Spinal cord (tissue), 10 donors: ENCODE data around the gene ZDHHC1. TPM values are rescaled to one million over a fixed set of nuclear protein-coding genes. Genes with fewer than 3 reads are reported as not detected.
"Not testable (repeated sequence)": the region's sequence is repeated elsewhere in the genome, so short reads cannot be mapped to it uniquely, and the experiment has no call there.

ENCODE experiments used
- DNase-seq, 6 donors: peaks; one replicate each; pipeline versions ENCODE4 v3.0.0 to v3.0.0-alpha.2; 2013 to 2015; ENCODE audit warnings: low spot score in 6 of 6, low read depth in 4 of 6
- H3K27ac ChIP-seq: one replicate; pipeline ENCODE4 v1.5.1; 2013; ENCODE audit warnings: low read depth, low read length, control low read depth
- H3K27me3 ChIP-seq: one replicate; pipeline ENCODE4 v1.6.1; 2013; ENCODE audit warnings: low read length; ENCODE audit not compliant: control insufficient read depth, insufficient read depth
- H3K36me3 ChIP-seq: one replicate; pipeline ENCODE4 v1.6.1; 2013; ENCODE audit warnings: low read length; ENCODE audit not compliant: control insufficient read depth, insufficient read depth
- H3K4me1 ChIP-seq: one replicate; pipeline ENCODE4 v1.6.1; 2013; ENCODE audit warnings: low read length; ENCODE audit not compliant: control insufficient read depth, insufficient read depth
- H3K4me3 ChIP-seq: one replicate; pipeline ENCODE4 v1.5.1; 2013; ENCODE audit warnings: low read depth, low read length, control low read depth
- H3K9me3 ChIP-seq: one replicate; pipeline ENCODE4 v1.6.1; 2013; ENCODE audit warnings: low read length; ENCODE audit not compliant: control insufficient read depth, insufficient read depth
- WGBS: methylation state at CpG from one replicate; pipeline ENCODE4 v1.1.5; 2013; ENCODE audit warnings: missing lambda C conversion rate; ENCODE audit not compliant: insufficient coverage; 5-methylcytosine and 5-hydroxymethylcytosine counted together
- polyA plus RNA-seq, 2 donors: library from polyadenylated mRNA; unstranded; fragments of 120-200 nt; gene quantifications; one replicate each; pipeline ENCODE4 v1.2.1, GENCODE V29; 2013; ENCODE audit not compliant: insufficient read length in 2 of 2
- total RNA-seq, 2 donors: library from RNA; depleted of rRNA in 1 of 2; stranded (reverse); fragments of 120-200 nt in 1 of 2; fragments of >200 nt in 1 of 2; gene quantifications; one replicate each; pipeline versions ENCODE4 v1.2.3 to v1.2.4, GENCODE V29; 2013 to 2014
- donor health status: healthy.

Gene ZDHHC1
- total and polyA plus RNA-seq, 4 donors: 3.5 to 18.7 (median 13.6) TPM

DNA sequence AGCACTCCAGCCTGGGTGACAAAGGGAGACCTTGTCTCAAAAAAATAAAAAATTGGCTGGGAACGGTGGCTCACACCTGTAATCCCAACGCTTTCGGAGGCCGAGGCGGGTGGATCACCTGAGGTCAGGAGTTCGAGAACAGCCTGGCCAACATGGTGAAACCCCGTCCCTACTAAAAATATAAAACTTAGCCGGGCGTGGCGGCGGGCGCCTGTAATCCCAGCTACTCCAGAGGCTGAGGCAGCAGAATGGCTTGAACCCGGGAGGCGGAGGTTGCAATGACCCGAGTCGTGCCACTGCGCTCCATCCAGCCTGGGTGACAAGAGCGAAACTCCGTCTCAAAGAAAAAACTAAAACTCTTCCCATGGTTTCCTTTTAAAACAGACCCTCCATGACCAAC, 856 bp downstream of the ZDHHC1 start:
- Histone ChIP-seq H3K4me3 (peak overlapping the region; percentile 68), H3K27ac (peak overlapping the region; percentile 70), H3K4me1 (peaks cover 20% of the 10 kb centered on the region)
- H3K9me3 ChIP-seq, H3K36me3 ChIP-seq, H3K27me3 ChIP-seq, DNase-seq: not testable (repeated sequence)
- WGBS: 90% methylated on average over 13 of the region's 19 CpGs

GRCh38 chr16:67413978-67414911, 2.0 kb downstream of the ZDHHC1 start:
- peak in 1 of 6 donors; percentile 68 for DNase-seq
- Histone ChIP-seq H3K36me3 (peaks cover 2% of the 10 kb centered on the region), H3K9me3 (no peaks in the 10 kb centered on the region), H3K4me3 (no peak overlapping the region), H3K27me3 (no peaks in the 10 kb centered on the region), H3K27ac (no peak overlapping the region), H3K4me1 (peaks cover 25% of the 10 kb centered on the region)
- WGBS: 20% methylated on average over 6 of the region's 6 CpGs

DNA sequence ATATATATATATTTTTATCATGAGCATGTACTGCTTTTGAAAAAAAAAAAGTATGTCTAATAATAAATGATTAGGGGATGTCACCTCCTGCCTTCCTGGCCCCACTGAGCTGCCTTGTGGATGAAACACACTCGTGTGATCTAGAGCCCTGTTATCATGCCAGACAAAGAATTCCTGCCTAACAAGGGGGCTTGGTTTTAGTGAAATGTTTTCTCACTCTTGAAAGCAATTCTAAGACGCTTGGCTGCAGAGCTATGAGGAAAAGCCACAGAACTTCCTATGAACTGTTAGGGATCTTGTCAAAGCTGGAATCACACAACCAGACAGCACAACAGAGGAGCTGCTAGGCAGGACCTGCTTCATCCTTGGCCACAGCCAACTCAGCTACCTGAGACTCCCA, 4.0 kb downstream of the ZDHHC1 start:
- no peak for DNase-seq
- H3K9me3 ChIP-seq: no peaks in the 10 kb centered on the region
- 28% methylated on average over 2 of the region's 2 CpGs for WGBS

DNA sequence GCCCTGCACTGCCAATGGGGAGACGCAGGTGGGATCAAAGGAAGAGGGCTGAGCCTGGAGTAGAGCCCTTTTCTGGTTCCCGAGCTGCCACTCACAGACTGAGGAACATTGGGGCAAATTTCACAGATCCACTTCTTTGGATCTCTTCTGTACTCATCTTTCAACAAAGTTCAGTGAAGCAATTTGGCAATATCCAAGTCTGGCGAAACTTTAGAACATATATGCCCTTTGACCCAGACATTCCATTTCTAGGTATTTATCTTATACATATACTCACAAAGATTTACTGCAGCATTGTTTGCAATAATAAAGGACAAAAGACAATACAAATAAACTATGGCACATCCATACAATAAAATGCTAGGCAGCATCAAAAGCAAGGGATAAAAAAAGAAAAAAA, 4.9 kb downstream of the ZDHHC1 start:
- no peaks in the 10 kb centered on the region for H3K27me3 ChIP-seq
- no peaks in the 10 kb centered on the region for H3K9me3 ChIP-seq
- H3K27ac ChIP-seq: no peak overlapping the region
- 89% methylated on average over 2 of the region's 3 CpGs for WGBS
- peaks cover 5% of the 10 kb centered on the region for H3K36me3 ChIP-seq
- DNase-seq: no peak
- no peak overlapping the region for H3K4me3 ChIP-seq
- H3K4me1 ChIP-seq: peaks cover 36% of the 10 kb centered on the region

More for the DNA sequence above, 4.0 kb downstream of the ZDHHC1 start:
- no peaks in the 10 kb centered on the region for H3K27me3 ChIP-seq
- H3K36me3 ChIP-seq: peaks cover 3% of the 10 kb centered on the region
- H3K4me1 ChIP-seq: peaks cover 31% of the 10 kb centered on the region
- no peak overlapping the region for H3K27ac ChIP-seq
- H3K4me3 ChIP-seq: no peak overlapping the region

DNA sequence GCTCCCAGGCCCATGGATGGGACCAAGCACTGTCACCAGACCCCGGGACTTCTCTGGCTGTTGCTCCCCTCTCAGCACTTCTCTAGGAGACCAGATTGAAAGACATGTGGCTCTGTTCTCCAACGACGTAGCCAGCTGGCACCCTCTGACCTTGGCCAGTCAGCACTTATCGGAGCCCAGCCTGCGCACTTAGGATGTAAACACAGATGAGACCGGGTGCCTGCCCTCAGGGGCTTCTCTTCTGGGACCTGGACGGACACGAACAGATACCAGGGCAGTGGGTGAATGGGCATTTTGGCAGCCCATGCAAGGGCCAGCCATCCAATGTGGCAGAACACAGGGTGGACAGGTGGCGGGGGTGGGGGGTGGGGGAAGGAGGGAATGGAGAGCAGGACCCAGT, 6.6 kb downstream of the ZDHHC1 start:
- peaks cover 10% of the 10 kb centered on the region for H3K36me3 ChIP-seq
- H3K4me3 ChIP-seq: no peak overlapping the region
- H3K27ac ChIP-seq: no peak overlapping the region
- no peak for DNase-seq
- H3K27me3 ChIP-seq: no peaks in the 10 kb centered on the region
- peaks cover 27% of the 10 kb centered on the region for H3K4me1 ChIP-seq
- no peaks in the 10 kb centered on the region for H3K9me3 ChIP-seq
- WGBS: 82% methylated on average over 6 of the region's 9 CpGs

- no peaks in the 10 kb centered on the region for H3K9me3 ChIP-seq
- no peak overlapping the region for H3K27ac ChIP-seq
- H3K4me3 ChIP-seq: no peak overlapping the region
- no peaks in the 10 kb centered on the region for H3K27me3 ChIP-seq
- no peak for DNase-seq
- peaks cover 34% of the 10 kb centered on the region for H3K4me1 ChIP-seq
- H3K36me3 ChIP-seq: peaks cover 20% of the 10 kb centered on the region
- WGBS: 76% methylated on average over 6 of the region's 6 CpGs
Observed at GRCh38 chr16:67407788-67408452, 8.4 kb downstream of the ZDHHC1 start.

- 83% methylated on average over 6 of the region's 7 CpGs for WGBS
- Histone ChIP-seq H3K9me3 (no peaks in the 10 kb centered on the region), H3K4me1 (peaks cover 34% of the 10 kb centered on the region), H3K4me3 (no peak overlapping the region), H3K27ac (peak overlapping the region; percentile 79), H3K36me3 (peaks cover 20% of the 10 kb centered on the region), H3K27me3 (no peaks in the 10 kb centered on the region)
- DNase-seq: no peak
Observed at GRCh38 chr16:67407176-67407787, 9.0 kb downstream of the ZDHHC1 start.

DNA sequence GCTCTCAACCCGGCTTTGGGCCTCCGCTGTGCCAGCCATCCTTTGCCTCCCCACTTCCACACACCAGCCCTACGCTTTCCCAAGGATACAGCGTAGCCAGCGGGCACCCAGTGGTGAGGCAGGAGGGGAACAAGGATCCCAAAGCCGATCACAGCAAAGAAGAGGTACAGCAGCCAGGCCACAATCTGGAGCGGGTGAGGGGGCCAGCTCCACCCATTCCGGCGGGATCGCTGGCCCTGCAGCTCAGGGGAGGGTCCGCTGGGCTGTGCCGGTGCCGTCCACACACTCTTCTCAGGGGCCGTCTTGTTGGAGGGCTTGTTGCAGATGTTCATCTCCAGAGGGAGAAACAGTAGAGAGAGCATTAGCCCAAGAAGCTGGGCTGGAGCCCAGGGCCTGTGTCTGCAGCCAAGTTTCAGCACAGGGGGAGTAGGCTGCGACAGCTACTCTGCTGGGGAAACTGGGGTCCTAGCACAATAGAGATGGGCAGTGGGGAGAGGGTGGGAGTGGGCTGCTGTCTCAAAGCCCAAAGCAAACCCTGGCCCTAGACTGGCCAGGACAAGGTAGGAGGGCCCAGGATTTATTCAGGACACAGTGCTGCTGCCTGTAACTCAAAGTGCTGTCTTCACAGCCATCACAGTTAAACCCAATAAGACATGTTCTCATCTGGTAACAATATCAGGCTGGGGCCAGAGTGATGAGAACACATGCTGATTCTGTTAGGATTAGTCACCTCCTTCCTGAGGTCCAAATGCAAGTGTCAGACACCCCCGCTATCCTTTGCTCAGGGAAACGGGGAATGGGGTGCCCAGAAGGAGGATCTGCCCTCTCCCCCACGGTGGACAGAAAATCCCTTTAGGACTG, 9.9 kb downstream of the ZDHHC1 start:
- Histone ChIP-seq H3K4me3 (no peak overlapping the region), H3K9me3 (no peaks in the 10 kb centered on the region), H3K27me3 (no peaks in the 10 kb centered on the region), H3K4me1 (peaks cover 34% of the 10 kb centered on the region), H3K27ac (peak overlapping the region; percentile 79), H3K36me3 (peaks cover 20% of the 10 kb centered on the region)
- WGBS: 34% methylated on average over 15 of the region's 18 CpGs
- DNase-seq: peak in 2 of 6 donors; percentile 66 to 82

- Histone ChIP-seq H3K36me3 (peaks cover 27% of the 10 kb centered on the region), H3K4me3 (no peak overlapping the region), H3K27ac (no peak overlapping the region), H3K4me1 (peaks cover 36% of the 10 kb centered on the region), H3K27me3 (no peaks in the 10 kb centered on the region), H3K9me3 (no peaks in the 10 kb centered on the region)
- WGBS: 92% methylated on average over 7 of the region's 8 CpGs
- no peak for DNase-seq
Observed at GRCh38 chr16:67405336-67405735, 10.9 kb downstream of the ZDHHC1 start.
